ENCODE data around the gene SLC12A8. TPM values are rescaled to one million over a fixed set of nuclear protein-coding genes. Genes with fewer than 3 reads are reported as not detected.

Gene SLC12A8
- total and polyA plus RNA-seq, 9 of the 15 experiments (the other 6 are each of a cell fraction or from before 2014, with no cell fraction given) = 0.04 to 0.33 (median 0.09) TPM; not detected in 4

DNA sequence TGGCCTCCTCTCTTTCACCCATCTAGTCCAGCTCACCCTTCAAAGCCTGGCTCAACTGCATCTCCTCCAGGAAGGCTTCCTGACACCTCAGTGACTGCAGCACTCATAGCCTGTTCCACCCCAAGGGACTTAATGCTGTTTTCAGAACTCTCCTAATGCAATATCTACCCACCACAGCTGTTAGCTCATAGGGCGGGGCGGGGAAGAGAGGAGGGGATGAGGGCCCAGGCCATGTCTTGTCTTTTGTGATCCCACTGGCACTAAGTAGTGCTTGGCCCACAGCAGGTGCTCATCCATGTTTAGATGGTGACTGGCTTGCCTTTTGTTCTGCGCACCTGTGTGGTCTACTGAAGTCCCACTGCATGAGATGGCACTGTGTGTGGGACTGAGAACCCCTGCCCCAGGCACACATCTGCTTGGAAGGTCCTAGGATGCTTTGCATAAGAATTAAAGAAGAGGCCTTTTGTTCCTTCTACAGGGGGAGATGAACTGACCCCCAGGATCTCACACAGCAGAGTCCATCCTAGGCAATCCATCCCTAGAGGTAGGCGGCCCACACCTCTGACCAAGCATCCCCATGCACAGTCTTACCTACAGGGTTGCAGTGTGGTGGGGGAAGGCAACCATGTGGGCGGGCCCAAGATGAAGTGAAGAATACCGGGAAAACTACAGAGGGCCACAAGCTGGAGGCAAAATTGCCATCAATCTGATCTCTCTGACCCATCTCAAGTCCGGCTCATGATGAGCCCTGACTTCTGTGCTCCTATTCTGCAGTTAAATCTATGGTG is 23.0 kb downstream of the SLC12A8 start:
- DNase-seq (ENCODE audit: extremely low read depth in 1 of 4, low spot score in 3 of 4) = no peak
- intact Hi-C loops (cut with micrococcal nuclease) = no loop called here
- ChIA-PET POLR2A (no interaction called here), CTCF (ENCODE audit: low intra/inter-chr PET ratio) (no interaction called here)
- Histone ChIP-seq H3K9me1 (ENCODE audit: control insufficient read depth, insufficient read depth, low read length) (no peaks in the 10 kb centered on the region), H3K9me3 (replicated peaks; ENCODE audit: control insufficient read depth, insufficient read depth, low read depth, low read length) (no peaks in the 10 kb centered on the region), H3K4me1 (replicated peaks in 1 of 2; ENCODE audit: control insufficient read depth in 2 of 2, insufficient read depth in 2 of 2, low read length in 2 of 2) (peaks cover 3 to 6% of the 10 kb centered on the region in 2 experiments; a peak in 4 of 5 replicates), H3K36me3 (ENCODE audit: control insufficient read depth, insufficient read depth, low read length) (no peaks in the 10 kb centered on the region), H3K27me3 (ENCODE audit: control insufficient read depth in 2 of 2, insufficient read depth in 2 of 2, low read length in 2 of 2) (peaks cover 5 to 30% of the 10 kb centered on the region in 2 experiments; a peak in 4 of 5 replicates), H4K20me1 (replicated peaks; ENCODE audit: control insufficient read depth, insufficient read depth, low read length) (no peaks in the 10 kb centered on the region), H3K4me3 (no peak overlapping the region), H3K79me2 (ENCODE audit: control insufficient read depth, insufficient read depth, low read length) (no peaks in the 10 kb centered on the region), H3K4me2 (ENCODE audit: insufficient read depth, low read length) (no peak overlapping the region), H2AFZ (ENCODE audit: low read depth, low read length) (no peak overlapping the region), H3K27ac (ENCODE audit: extremely low read depth, low read depth, low read length) (no peak overlapping the region), H3K9ac (ENCODE audit: insufficient read depth in 1 of 2, low read depth in 2 of 2, low read length in 2 of 2) (no peak overlapping the region)
- 3% methylated on average over 5 of the region's 7 CpGs for WGBS (ENCODE audit: insufficient coverage, low coverage, missing lambda C conversion rate)
- no peak for FAIRE-seq
- in situ Hi-C loops (cut with MboI) = no loop called here
- ATAC-seq = no peak
- no TSS peak for BruUV-seq (replicated peaks)
- TF ChIP-seq ATF3 (IDR thresholded peaks at IDR 0.05) (no peak), ATF3 (CRISPR knock-in tag; conservative IDR thresholded peaks at IDR 0.05) (no peak), SIX5 (IDR thresholded peaks at IDR 0.05; ENCODE audit: borderline replicate concordance in 1 of 2, insufficient read depth in 1 of 2, low read depth in 1 of 2, low read length in 2 of 2) (no peak), TFAM (CRISPR knock-in tag; conservative IDR thresholded peaks at IDR 0.05) (no peak), EGR1 (conservative IDR thresholded peaks at IDR 0.05) (no peak), ZBTB49 (CRISPR knock-in tag; IDR thresholded peaks at IDR 0.05; ENCODE audit: borderline replicate concordance) (no peak), ESRRA (IDR thresholded peaks at IDR 0.05; ENCODE audit: borderline replicate concordance, low read depth) (no peak), ZNF740 (CRISPR knock-in tag; IDR thresholded peaks at IDR 0.05) (no peak), ZNF740 (tag; IDR thresholded peaks at IDR 0.05) (no peak), PML (IDR thresholded peaks at IDR 0.05; ENCODE audit: low read length) (no peak)
- TF ChIP-seq, protein P1, sequence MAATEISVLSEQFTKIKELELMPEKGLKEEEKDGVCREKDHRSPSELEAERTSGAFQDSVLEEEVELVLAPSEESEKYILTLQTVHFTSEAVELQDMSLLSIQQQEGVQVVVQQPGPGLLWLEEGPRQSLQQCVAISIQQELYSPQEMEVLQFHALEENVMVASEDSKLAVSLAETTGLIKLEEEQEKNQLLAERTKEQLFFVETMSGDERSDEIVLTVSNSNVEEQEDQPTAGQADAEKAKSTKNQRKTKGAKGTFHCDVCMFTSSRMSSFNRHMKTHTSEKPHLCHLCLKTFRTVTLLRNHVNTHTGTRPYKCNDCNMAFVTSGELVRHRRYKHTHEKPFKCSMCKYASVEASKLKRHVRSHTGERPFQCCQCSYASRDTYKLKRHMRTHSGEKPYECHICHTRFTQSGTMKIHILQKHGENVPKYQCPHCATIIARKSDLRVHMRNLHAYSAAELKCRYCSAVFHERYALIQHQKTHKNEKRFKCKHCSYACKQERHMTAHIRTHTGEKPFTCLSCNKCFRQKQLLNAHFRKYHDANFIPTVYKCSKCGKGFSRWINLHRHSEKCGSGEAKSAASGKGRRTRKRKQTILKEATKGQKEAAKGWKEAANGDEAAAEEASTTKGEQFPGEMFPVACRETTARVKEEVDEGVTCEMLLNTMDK (IDR thresholded peaks at IDR 0.05; ENCODE audit: borderline replicate concordance, insufficient read depth, low read depth, low read length, poor library complexity, severe bottlenecking) = no peak
- TF ChIP-seq, protein P2, sequence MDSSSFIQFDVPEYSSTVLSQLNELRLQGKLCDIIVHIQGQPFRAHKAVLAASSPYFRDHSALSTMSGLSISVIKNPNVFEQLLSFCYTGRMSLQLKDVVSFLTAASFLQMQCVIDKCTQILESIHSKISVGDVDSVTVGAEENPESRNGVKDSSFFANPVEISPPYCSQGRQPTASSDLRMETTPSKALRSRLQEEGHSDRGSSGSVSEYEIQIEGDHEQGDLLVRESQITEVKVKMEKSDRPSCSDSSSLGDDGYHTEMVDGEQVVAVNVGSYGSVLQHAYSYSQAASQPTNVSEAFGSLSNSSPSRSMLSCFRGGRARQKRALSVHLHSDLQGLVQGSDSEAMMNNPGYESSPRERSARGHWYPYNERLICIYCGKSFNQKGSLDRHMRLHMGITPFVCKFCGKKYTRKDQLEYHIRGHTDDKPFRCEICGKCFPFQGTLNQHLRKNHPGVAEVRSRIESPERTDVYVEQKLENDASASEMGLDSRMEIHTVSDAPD (CRISPR knock-in tag; IDR thresholded peaks at IDR 0.05) = no peak
